Smooth muscle cell (in vitro differentiated cells): Measurements from ENCODE around the gene GINS2. TPM values are rescaled to one million over a fixed set of nuclear protein-coding genes. Genes with fewer than 3 reads are reported as not detected.

Source experiments
- DNase-seq: peaks from one replicate; lab custom pipeline; 2025; ENCODE audit not compliant: unreplicated experiment; lab: John Stamatoyannopoulos, UW
- H2AFZ ChIP-seq: fragments of 200-600 bp; sonication (generic); 2 replicates; pipeline ENCODE4 v1.6.0; 2016; ENCODE audit warnings: antibody characterized with exemption, low read depth, mild to moderate bottlenecking
- H3F3A ChIP-seq: fragments of 200-600 bp; sonication (generic); 2 replicates; pipeline ENCODE4 v1.6.0; 2017; ENCODE audit warnings: antibody characterized with exemption, low read depth
- H3K27ac ChIP-seq: fragments of 200-600 bp; sonication (generic); 2 replicates; pipeline ENCODE4 v1.5.1; 2016; ENCODE audit warnings: low read depth, mild to moderate bottlenecking
- H3K27me3 ChIP-seq: fragments of 200-600 bp; sonication (generic); 2 replicates; pipeline ENCODE4 v1.6.1; 2016; ENCODE audit warnings: low read depth, mild to moderate bottlenecking
- H3K36me3 ChIP-seq: fragments of 200-600 bp; sonication (generic); 2 replicates; pipeline ENCODE4 v1.5.1; 2016; ENCODE audit warnings: low read depth
- H3K4me1 ChIP-seq: fragments of 200-600 bp; sonication (generic); 2 replicates; pipeline ENCODE4 v1.5.1; 2016; ENCODE audit warnings: low read depth
- H3K4me2 ChIP-seq: fragments of 200-600 bp; sonication (generic); 2 replicates; pipeline ENCODE4 v1.6.0; 2016; ENCODE audit warnings: mild to moderate bottlenecking
- H3K4me3 ChIP-seq: fragments of 200-600 bp; sonication (generic); 2 replicates; pipeline ENCODE4 v1.5.1; 2016; ENCODE audit warnings: mild to moderate bottlenecking
- H3K79me2 ChIP-seq: fragments of 200-600 bp; sonication (generic); 2 replicates; pipeline ENCODE4 v1.6.0; 2016; ENCODE audit warnings: low read depth, mild to moderate bottlenecking
- H3K9ac ChIP-seq: fragments of 200-600 bp; sonication (generic); 2 replicates; pipeline ENCODE4 v1.6.0; 2016; ENCODE audit warnings: low read depth
- H3K9me3 ChIP-seq: fragments of 200-600 bp; sonication (generic); replicated peaks from 2 replicates; pipeline ENCODE4 v1.5.1; 2016; ENCODE audit warnings: low read depth
- H4K20me1 ChIP-seq: fragments of 200-600 bp; sonication (generic); 2 replicates; pipeline ENCODE4 v1.6.0; 2016; ENCODE audit warnings: low read depth
- CTCF ChIP-seq: fragments of 200-600 bp; sonication (generic); IDR thresholded peaks from 2 replicates; pipeline ENCODE4 v1.5.1; 2017; ENCODE audit warnings: borderline replicate concordance, mild to moderate bottlenecking, antibody characterized with exemption; ENCODE audit not compliant: insufficient read depth, poor library complexity, severe bottlenecking
- WGBS: methylation state at CpG from one replicate; pipeline ENCODE4 v1.1.7; 2016; ENCODE audit warnings: low lambda C conversion rate; 5-methylcytosine and 5-hydroxymethylcytosine counted together
- polyA plus RNA-seq: library from polyadenylated mRNA; unstranded; fragments of >200 nt; fragmentation: Nextera tagmentation; extraction: Ambion mirVana; gene quantifications from 2 replicates; pipeline ENCODE4 v1.2.1, GENCODE V29; 2016
- total RNA-seq: library from RNA; depleted of rRNA; stranded (reverse); fragments of >200 nt; gene quantifications from 2 replicates; pipeline ENCODE4 v1.2.3, GENCODE V29; 2014

Gene GINS2
- total and polyA plus RNA-seq, 2 experiments from 2014 or later: 6.7 to 10.4 TPM

- no peak for DNase-seq
- Histone ChIP-seq H3K4me3 (no peak overlapping the region), H3F3A (no peaks in the 10 kb centered on the region), H3K9me3 (no peaks in the 10 kb centered on the region), H2AFZ (no peak overlapping the region), H4K20me1 (peaks cover 24% of the 10 kb centered on the region), H3K9ac (no peak overlapping the region), H3K4me2 (no peak overlapping the region), H3K27me3 (no peaks in the 10 kb centered on the region), H3K79me2 (no peaks in the 10 kb centered on the region), H3K36me3 (no peaks in the 10 kb centered on the region), H3K4me1 (peaks cover 4% of the 10 kb centered on the region), H3K27ac (no peak overlapping the region)
- no peak for TF ChIP-seq CTCF
- 95% methylated on average over 13 of the region's 13 CpGs for WGBS
These were observed 22.8 kb downstream of the GINS2 start for GRCh38 chr16:85665929-85666328.

GRCh38 chr16:85665373-85665740 lies 23.4 kb downstream of the GINS2 start:
- TF ChIP-seq CTCF: no peak
- Histone ChIP-seq H3K27me3 (no peaks in the 10 kb centered on the region), H4K20me1 (peaks cover 25% of the 10 kb centered on the region), H3K27ac (no peak overlapping the region), H3K9me3 (no peaks in the 10 kb centered on the region), H3K4me2 (no peak overlapping the region), H3F3A (no peaks in the 10 kb centered on the region), H3K79me2 (no peaks in the 10 kb centered on the region), H3K9ac (no peak overlapping the region), H3K4me3 (no peak overlapping the region), H3K4me1 (peaks cover 4% of the 10 kb centered on the region), H3K36me3 (no peaks in the 10 kb centered on the region), H2AFZ (no peak overlapping the region)
- 96% methylated on average over 11 of the region's 12 CpGs for WGBS
- DNase-seq: no peak

- no peaks in the 10 kb centered on the region for H3F3A ChIP-seq
- no peaks in the 10 kb centered on the region for H3K36me3 ChIP-seq
- H3K9ac ChIP-seq: no peak overlapping the region
- H3K27me3 ChIP-seq: no peaks in the 10 kb centered on the region
- peaks cover 25% of the 10 kb centered on the region for H4K20me1 ChIP-seq
- DNase-seq: no peak
- TF ChIP-seq CTCF: no peak
- no peaks in the 10 kb centered on the region for H3K79me2 ChIP-seq
- H3K4me2 ChIP-seq: no peak overlapping the region
- no peak overlapping the region for H2AFZ ChIP-seq
- 94% methylated on average over 27 of the region's 27 CpGs for WGBS
- no peak overlapping the region for H3K4me3 ChIP-seq
- H3K9me3 ChIP-seq: no peaks in the 10 kb centered on the region
- no peak overlapping the region for H3K27ac ChIP-seq
- H3K4me1 ChIP-seq: peaks cover 4% of the 10 kb centered on the region
These were observed 24.0 kb downstream of the GINS2 start for GRCh38 chr16:85664580-85665372.

GRCh38 chr16:85663891-85664321 lies 24.8 kb downstream of the GINS2 start:
- Histone ChIP-seq H3K4me3 (no peak overlapping the region), H3K27me3 (no peaks in the 10 kb centered on the region), H3F3A (no peaks in the 10 kb centered on the region), H3K9me3 (no peaks in the 10 kb centered on the region), H3K36me3 (no peaks in the 10 kb centered on the region), H3K27ac (no peak overlapping the region), H3K79me2 (no peaks in the 10 kb centered on the region), H3K4me1 (peaks cover 4% of the 10 kb centered on the region), H3K4me2 (no peak overlapping the region), H4K20me1 (peaks cover 25% of the 10 kb centered on the region), H2AFZ (no peak overlapping the region), H3K9ac (no peak overlapping the region)
- no peak for DNase-seq
- 98% methylated on average over 12 of the region's 12 CpGs for WGBS
- no peak for TF ChIP-seq CTCF
